ENCODE data around the gene CD109. TPM values are rescaled to one million over a fixed set of nuclear protein-coding genes. Genes with fewer than 3 reads are reported as not detected.

CD109 gene
- total RNA-seq, 1 donor from 2014 or later, result 1.2 TPM

GRCh38 chr6:73738367-73739028 is 42.5 kb downstream of the CD109 start:
- Mint-ChIP-seq H3K27ac (no peak overlapping the region), H3K36me3 (no peaks in the 10 kb centered on the region), H3K27me3 (ENCODE audit: insufficient read depth, low read depth) (peaks cover 3% of the 10 kb centered on the region), H3K4me3 (no peak overlapping the region), H3K4me1 (no peaks in the 10 kb centered on the region), H3K9me3 (no peaks in the 10 kb centered on the region)
- Histone ChIP-seq H3K4me2 (no peak overlapping the region), H3K79me2 (ENCODE audit: low read depth) (no peaks in the 10 kb centered on the region), H3K9me3 (ENCODE audit: low read depth) (no peaks in the 10 kb centered on the region), H3F3A (ENCODE audit: low read depth) (no peaks in the 10 kb centered on the region), H4K20me1 (ENCODE audit: low read depth) (no peaks in the 10 kb centered on the region), H3K4me1 (no peaks in the 10 kb centered on the region), H3K27ac (no peak overlapping the region), H3K36me3 (no peaks in the 10 kb centered on the region), H3K4me3 (no peak overlapping the region), H2AFZ (replicated peaks) (no peak overlapping the region), H3K27me3 (no peaks in the 10 kb centered on the region), H3K9ac (no peak overlapping the region)
- DNase-seq (ENCODE audit: low spot score), result no peak
- TF ChIP-seq EZH2phosphoT487 (IDR thresholded peaks at IDR 0.05) (no peak), CTCF (IDR thresholded peaks at IDR 0.05) (no peak), EZH2 (IDR thresholded peaks at IDR 0.05) (no peak)

- Histone ChIP-seq H4K20me1 (ENCODE audit: low read depth) (no peaks in the 10 kb centered on the region), H3F3A (ENCODE audit: low read depth) (no peaks in the 10 kb centered on the region), H3K79me2 (ENCODE audit: low read depth) (no peaks in the 10 kb centered on the region), H3K9me3 (ENCODE audit: low read depth) (no peaks in the 10 kb centered on the region), H2AFZ (replicated peaks) (no peak overlapping the region), H3K4me1 (no peaks in the 10 kb centered on the region), H3K36me3 (no peaks in the 10 kb centered on the region), H3K27ac (no peak overlapping the region), H3K27me3 (no peaks in the 10 kb centered on the region), H3K4me3 (no peak overlapping the region), H3K4me2 (no peak overlapping the region), H3K9ac (no peak overlapping the region)
- Mint-ChIP-seq H3K4me3 (no peak overlapping the region), H3K27ac (no peak overlapping the region), H3K36me3 (no peaks in the 10 kb centered on the region), H3K9me3 (no peaks in the 10 kb centered on the region), H3K27me3 (ENCODE audit: insufficient read depth, low read depth) (peaks cover 3% of the 10 kb centered on the region), H3K4me1 (no peaks in the 10 kb centered on the region)
- peak; percentile 75 for DNase-seq (ENCODE audit: low spot score)
- TF ChIP-seq EZH2 (IDR thresholded peaks at IDR 0.05), result no peak
- TF ChIP-seq CTCF (IDR thresholded peaks at IDR 0.05), result peak; percentile 90
Observed at GRCh38 chr6:73739096-73739495, 43.1 kb downstream of the CD109 start.

- no peak overlapping the region for H3K27ac Mint-ChIP-seq
- H3K36me3 Mint-ChIP-seq, result no peaks in the 10 kb centered on the region
- no peaks in the 10 kb centered on the region for H3F3A ChIP-seq (ENCODE audit: low read depth)
- no peak overlapping the region for H3K9ac ChIP-seq
- H3K9me3 Mint-ChIP-seq, result no peaks in the 10 kb centered on the region
- no peaks in the 10 kb centered on the region for H3K79me2 ChIP-seq (ENCODE audit: low read depth)
- no peaks in the 10 kb centered on the region for H3K27me3 ChIP-seq
- no peaks in the 10 kb centered on the region for H3K4me1 Mint-ChIP-seq
- H4K20me1 ChIP-seq (ENCODE audit: low read depth), result no peaks in the 10 kb centered on the region
- no peak for TF ChIP-seq EZH2 (IDR thresholded peaks at IDR 0.05)
- no peak for TF ChIP-seq CTCF (IDR thresholded peaks at IDR 0.05)
- TF ChIP-seq EZH2phosphoT487 (IDR thresholded peaks at IDR 0.05), result no peak
- no peak overlapping the region for H2AFZ ChIP-seq (replicated peaks)
- no peaks in the 10 kb centered on the region for H3K36me3 ChIP-seq
- no peak for DNase-seq (ENCODE audit: low spot score)
- no peaks in the 10 kb centered on the region for H3K9me3 ChIP-seq (ENCODE audit: low read depth)
- H3K4me1 ChIP-seq, result no peaks in the 10 kb centered on the region
- H3K4me3 ChIP-seq, result no peak overlapping the region
- H3K27ac ChIP-seq, result no peak overlapping the region
- no peak overlapping the region for H3K4me2 ChIP-seq
- H3K4me3 Mint-ChIP-seq, result no peak overlapping the region
- peaks cover 2% of the 10 kb centered on the region for H3K27me3 Mint-ChIP-seq (ENCODE audit: insufficient read depth, low read depth)
Observed at GRCh38 chr6:73742433-73742832, 46.4 kb downstream of the CD109 start.
